HL-60/S4 treated with retinoic acid at 250 ng/mL for 4 days and 3 days (cell line): ENCODE data around the gene CREBRF.
"Not testable (repeated sequence)": the region's sequence is repeated elsewhere in the genome, so short reads cannot be mapped to it uniquely, and the experiment has no call there.

Source experiments
- in situ Hi-C: fragments of 300-500 bp; cut with MboI; formaldehyde crosslinking; loops from 2 replicates; pipeline ENCODE4 v1.7.0; 2022; ENCODE audit warnings: low sequenced_read_pairs

The CREBRF gene

DNA sequence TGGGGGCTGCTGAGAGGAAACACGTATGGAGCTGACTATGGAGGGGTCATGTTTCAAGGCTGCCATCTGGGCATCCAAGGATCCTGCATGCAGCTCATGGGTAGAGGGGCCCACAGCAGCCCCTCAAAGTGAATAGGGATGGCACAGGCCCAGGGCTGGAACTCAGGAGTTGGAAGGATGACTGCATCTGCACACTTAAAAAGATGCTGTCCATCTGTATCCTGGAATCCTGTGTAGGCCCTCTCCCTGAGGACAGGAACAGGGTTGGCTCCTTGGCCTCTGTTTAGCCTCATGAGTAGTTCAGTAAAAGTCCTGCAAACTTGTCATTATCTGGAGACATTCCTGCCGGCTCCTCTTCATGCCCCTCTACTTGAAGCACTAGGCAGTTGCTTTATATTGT is 92.2 kb downstream of the CREBRF start:
- in situ Hi-C loops, result no loop called here

GRCh38 chr5:173152547-173152946 is 96.4 kb downstream of the CREBRF start:
- in situ Hi-C loops, result no loop called here

- in situ Hi-C loops, result no loop called here
Measured at GRCh38 chr5:173153842-173154241, 97.7 kb downstream of the CREBRF start.

DNA sequence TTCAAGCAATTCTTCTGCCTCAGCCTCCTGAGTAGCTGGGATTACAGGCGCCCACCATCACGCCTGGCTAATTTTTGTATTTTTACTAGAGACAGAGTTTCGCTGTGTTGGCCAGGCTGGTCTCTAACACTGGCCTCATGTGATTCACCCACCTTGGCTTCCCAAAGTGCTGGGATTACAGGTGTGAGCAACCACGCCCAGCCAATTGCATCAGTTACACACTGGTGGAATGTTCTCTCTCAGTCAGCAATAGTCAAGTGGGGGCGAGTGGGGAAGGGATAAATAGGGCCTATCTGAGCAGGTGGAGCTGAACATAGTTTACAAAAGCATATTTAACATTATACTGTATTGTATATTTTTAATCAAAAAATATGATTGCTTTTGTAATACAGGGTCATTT is 98.5 kb downstream of the CREBRF start:
- in situ Hi-C loops, result not testable (repeated sequence)

GRCh38 chr5:173155912-173156311 is 99.8 kb downstream of the CREBRF start:
- in situ Hi-C loops, result no loop called here

GRCh38 chr5:173158366-173158765 is 102.2 kb downstream of the CREBRF start:
- in situ Hi-C loops, result no loop called here

- in situ Hi-C loops, result no loop called here
Measured at GRCh38 chr5:173159256-173159655, 103.1 kb downstream of the CREBRF start.

GRCh38 chr5:173161148-173161547 is 105.0 kb downstream of the CREBRF start:
- in situ Hi-C loops, result no loop called here

- in situ Hi-C loops, result no loop called here
Measured at GRCh38 chr5:173163219-173163618, 107.1 kb downstream of the CREBRF start.

DNA sequence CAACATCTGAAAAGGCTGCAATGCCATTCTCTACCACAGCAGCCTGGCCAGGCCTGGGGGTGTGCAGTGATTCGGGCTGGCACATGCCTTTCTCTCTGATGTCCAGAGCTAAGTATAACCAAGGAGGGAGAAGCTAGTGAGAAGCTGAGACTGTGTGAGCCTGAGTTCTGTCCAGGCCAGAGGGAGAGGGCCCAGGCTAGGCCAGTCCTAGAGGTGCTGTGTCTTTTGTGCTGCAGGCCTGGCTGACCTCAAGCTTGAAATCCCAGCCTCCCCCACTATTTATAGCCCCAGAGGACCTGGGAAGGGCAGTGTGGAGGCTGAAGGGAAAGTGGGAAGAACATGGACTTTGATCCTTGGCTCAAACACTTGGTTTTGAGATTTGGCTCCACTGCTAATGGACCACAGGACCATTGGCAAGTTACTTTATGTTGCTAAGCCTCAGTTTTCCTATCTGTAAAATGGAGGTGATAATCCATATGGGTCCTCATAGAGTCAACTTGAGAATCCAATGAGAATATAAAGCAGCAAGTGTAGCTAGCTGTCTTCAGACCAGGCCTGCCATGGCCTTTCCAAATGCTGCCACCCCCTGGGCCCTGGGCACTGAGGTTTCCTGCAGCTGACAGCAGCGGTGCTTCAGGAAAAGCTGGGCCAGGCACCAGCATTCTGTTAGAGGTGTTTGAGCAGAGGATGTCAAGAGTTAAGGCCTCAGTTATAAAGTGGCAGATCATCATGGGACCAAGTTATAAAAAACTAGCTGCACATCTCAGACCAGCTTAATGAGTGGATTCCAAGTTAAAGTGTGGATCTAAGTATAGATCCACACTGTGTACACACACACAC is 109.2 kb downstream of the CREBRF start:
- in situ Hi-C loops, result no loop called here

GRCh38 chr5:173172166-173172565 is 116.0 kb downstream of the CREBRF start:
- in situ Hi-C loops, result no loop called here

GRCh38 chr5:173175523-173175922 is 119.4 kb downstream of the CREBRF start:
- in situ Hi-C loops, result no loop called here

DNA sequence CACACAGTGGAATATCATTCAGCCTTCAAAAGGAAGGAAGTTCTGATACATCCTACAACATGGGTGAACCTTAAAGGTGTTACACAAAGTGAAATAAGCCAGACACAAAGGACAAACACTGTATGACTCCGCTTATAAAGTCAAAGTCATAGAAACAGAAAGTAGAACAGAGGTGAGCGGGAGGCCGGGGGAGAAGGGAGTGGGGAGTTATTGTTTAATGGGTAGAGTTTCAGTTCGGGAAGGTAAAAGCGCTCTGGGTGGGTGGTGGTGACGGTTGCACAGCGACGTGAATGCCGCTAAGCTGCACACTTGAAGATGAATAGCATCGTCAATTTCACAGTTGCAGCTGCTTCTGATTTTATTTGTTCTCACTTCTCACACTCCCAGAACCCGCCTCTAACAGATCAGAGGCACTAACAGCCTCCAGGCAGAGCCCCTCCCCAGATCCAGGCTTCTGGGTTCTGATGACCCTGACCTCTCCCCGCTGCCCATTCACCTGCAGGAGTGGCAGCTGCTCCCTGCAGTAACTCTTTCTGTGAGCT is 122.3 kb downstream of the CREBRF start:
- in situ Hi-C loops, result no loop called here

DNA sequence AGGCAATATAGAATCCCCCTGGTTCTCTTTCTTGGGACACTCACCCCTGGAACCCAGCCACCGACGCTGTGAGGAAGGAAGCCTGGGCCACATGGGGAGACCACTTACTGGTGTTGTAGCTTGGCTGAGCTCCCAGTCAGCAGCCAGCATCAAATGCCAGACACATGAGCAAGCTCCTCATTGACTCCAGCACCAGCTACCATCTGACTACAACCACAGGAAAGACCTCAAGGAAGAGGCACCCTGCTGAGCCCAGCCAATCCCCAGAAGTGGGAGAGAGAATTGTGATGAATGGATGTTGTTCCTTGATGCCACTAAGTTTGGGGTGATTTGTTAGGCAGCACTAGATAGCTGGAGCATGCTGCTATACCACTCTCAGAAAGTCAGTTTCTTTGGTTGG is 124.2 kb downstream of the CREBRF start:
- in situ Hi-C loops, result no loop called here

DNA sequence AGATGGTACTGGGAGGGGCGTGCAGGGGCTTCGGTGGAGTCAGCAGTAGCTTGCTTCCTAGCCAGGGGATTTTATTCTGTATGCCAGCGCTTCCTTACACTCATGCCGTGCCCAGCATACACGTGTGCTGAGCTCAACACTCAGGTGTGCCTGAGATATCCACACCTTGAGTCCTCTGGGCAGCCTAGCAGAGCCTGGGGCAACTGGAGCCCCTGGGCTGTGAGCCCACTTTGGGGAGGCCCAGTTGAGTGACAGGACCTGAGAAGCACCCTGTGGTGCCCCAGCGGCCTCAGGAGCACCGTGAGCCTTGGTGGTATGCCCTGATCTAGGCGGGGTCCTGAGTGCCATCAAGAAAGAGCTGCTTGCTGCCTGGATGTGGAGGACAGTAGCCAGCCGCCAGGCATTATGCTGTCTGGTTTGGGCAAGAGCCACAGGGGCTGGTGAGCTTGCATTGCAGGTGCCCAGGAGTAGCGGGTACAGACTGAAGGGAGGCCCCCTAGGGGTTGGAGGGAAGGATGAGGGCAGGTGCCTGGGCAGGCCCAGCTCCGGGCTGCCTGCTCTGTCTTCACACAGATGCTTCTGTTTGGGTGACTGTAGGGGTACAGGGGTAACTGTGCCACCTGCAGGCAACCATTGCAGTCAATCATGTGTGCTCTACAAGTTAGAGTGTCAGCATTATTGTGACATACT is 131.0 kb downstream of the CREBRF start:
- in situ Hi-C loops, result no loop called here

- in situ Hi-C loops, result no loop called here
Measured at GRCh38 chr5:173188280-173188679, 132.1 kb downstream of the CREBRF start.
